AG04450 (cell line): ENCODE results near the gene FAM135A. TPM values are rescaled to one million over a fixed set of nuclear protein-coding genes. Genes with fewer than 3 reads are reported as not detected.

Experiments
- CTCF ChIA-PET: fragments of 300-600, 350-600 bp; formaldehyde crosslinking; extraction: SDS; loops from one replicate; lab custom pipeline; 2022; ENCODE audit warnings: antibody characterized with exemption, inconsistent platforms; lab: Charles Lee
- POLR2A ChIA-PET: fragments of 350-600 bp; formaldehyde crosslinking; extraction: SDS; loops from one replicate; lab custom pipeline; 2021; ENCODE audit warnings: antibody characterized with exemption, inconsistent platforms; lab: Yijun Ruan, JAX
- DNase-seq: peaks from one replicate; pipeline ENCODE4 v3.0.0-alpha.2; 2011; ENCODE audit warnings: low read depth, low spot score
- H3K27ac ChIP-seq: one replicate; pipeline ENCODE4 v1.5.1; 2012; ENCODE audit warnings: low read depth, low read length, control low read depth
- H3K27me3 ChIP-seq: one replicate; pipeline ENCODE4 v1.6.0; 2012; ENCODE audit warnings: low read length; ENCODE audit not compliant: control insufficient read depth, insufficient read depth
- H3K4me3 ChIP-seq: 2 replicates; pipeline ENCODE4 v1.5.1; 2011; ENCODE audit warnings: mild to moderate bottlenecking, low read depth, low read length, control low read depth
- H3K9me3 ChIP-seq: 2 replicates; pipeline ENCODE4 v1.5.1; 2012; ENCODE audit warnings: low read length; ENCODE audit not compliant: control insufficient read depth, insufficient read depth
- polyA minus RNA-seq: library from RNA; depleted of rRNA, polyadenylated mRNA; stranded (reverse); fragments of >200 nt; gene quantifications from 2 replicates; pipeline ENCODE4 v1.2.3, GENCODE V29; 2011; rRNA and poly(A)+ RNA removed
- polyA plus RNA-seq: library from polyadenylated mRNA; depleted of rRNA; stranded (reverse); fragments of >200 nt; gene quantifications from 2 replicates; pipeline ENCODE4 v1.2.3, GENCODE V29; 2011; rRNA removed
- TF ChIP-seq, protein P1 (sequence below): IDR thresholded peaks from 2 replicates; pipeline ENCODE4 v1.5.1; 2011; ENCODE audit warnings: low read depth, low read length, control low read depth, inconsistent platforms

Gene FAM135A
- polyA plus RNA-seq (5.6 and 9.8 TPM in 2 replicates), polyA minus RNA-seq (9.0 and 17.6 TPM in 2 replicates)

- peak; percentile 94 for DNase-seq
- POLR2A ChIA-PET: interaction anchor here (0.6 to 0.9 kb wide), 5 partner anchors 10 to 284 kb away, joined by 3 to 8 read pairs (median 3); partner anchors contain the start of gene SMAP1
- Histone ChIP-seq H3K27me3 (no peaks in the 10 kb centered on the region), H3K4me3 (peak within 1 kb of the TSS; percentile 86), H3K27ac (peak within 1 kb of the TSS; percentile 54), H3K9me3 (no peaks in the 10 kb centered on the region)
- TF ChIP-seq, protein P1, sequence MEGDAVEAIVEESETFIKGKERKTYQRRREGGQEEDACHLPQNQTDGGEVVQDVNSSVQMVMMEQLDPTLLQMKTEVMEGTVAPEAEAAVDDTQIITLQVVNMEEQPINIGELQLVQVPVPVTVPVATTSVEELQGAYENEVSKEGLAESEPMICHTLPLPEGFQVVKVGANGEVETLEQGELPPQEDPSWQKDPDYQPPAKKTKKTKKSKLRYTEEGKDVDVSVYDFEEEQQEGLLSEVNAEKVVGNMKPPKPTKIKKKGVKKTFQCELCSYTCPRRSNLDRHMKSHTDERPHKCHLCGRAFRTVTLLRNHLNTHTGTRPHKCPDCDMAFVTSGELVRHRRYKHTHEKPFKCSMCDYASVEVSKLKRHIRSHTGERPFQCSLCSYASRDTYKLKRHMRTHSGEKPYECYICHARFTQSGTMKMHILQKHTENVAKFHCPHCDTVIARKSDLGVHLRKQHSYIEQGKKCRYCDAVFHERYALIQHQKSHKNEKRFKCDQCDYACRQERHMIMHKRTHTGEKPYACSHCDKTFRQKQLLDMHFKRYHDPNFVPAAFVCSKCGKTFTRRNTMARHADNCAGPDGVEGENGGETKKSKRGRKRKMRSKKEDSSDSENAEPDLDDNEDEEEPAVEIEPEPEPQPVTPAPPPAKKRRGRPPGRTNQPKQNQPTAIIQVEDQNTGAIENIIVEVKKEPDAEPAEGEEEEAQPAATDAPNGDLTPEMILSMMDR: no peak
- CTCF ChIA-PET: interaction anchor here (0.6 to 2.8 kb wide), 6 partner anchors 40 to 450 kb away, joined by 4 to 32 read pairs (median 5); no protein-coding TSS in a partner anchor
Measured at GRCh38 chr6:70413114-70413991, at the start of gene FAM135A. FAM135A (plus strand) TSS chr6:70413508; CDS start chr6:70428343, 14,835 bp downstream.

DNA sequence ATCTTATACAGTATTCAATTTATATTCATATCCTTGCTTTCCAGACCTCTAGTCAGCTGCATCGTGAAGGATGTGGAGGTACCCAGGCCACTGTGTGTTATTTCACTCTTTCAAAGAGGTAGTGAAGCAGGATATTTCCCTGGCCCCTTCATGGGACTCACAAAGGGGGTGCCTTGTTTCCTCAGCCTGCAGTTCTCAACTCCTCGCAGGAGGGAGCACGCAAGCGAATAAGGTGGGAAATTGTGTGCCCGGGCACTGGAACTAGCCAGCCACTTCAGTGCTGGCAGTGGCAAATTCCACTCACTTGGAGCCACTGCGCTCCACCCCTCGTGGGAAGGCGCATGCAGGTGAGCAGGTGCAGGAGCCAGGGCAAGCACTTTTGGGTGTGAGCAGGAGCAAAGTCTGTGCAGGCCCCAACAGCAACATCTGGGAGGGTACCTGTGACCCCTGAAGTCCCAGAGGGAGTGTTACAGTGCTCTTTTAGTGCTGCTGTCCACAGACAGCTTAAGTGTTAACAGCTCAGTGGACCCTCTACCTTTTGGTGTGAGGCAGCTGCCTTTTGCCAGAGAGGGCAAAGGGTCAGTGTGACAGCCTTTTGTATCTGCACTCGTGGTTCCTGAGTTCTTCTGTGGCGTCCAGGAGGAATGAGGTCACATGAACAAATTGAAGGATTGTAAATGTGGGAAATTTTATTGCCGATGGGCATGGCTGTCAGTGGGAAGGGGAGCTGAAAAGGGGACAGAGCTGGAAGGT, 49.4 kb upstream of the FAM135A start:
- CTCF ChIA-PET: interaction anchor here (0.9 to 4.4 kb wide), 3 partner anchors 54 to 144 kb away, joined by 5 to 23 read pairs (median 7); no protein-coding TSS in a partner anchor
- POLR2A ChIA-PET: no interaction called here
- no peak for DNase-seq
- no peaks in the 10 kb centered on the region for H3K9me3 ChIP-seq
- no peak overlapping the region for H3K4me3 ChIP-seq
- peaks cover 26% of the 10 kb centered on the region for H3K27me3 ChIP-seq
- H3K27ac ChIP-seq: no peak overlapping the region
- TF ChIP-seq, protein P1: no peak

DNA sequence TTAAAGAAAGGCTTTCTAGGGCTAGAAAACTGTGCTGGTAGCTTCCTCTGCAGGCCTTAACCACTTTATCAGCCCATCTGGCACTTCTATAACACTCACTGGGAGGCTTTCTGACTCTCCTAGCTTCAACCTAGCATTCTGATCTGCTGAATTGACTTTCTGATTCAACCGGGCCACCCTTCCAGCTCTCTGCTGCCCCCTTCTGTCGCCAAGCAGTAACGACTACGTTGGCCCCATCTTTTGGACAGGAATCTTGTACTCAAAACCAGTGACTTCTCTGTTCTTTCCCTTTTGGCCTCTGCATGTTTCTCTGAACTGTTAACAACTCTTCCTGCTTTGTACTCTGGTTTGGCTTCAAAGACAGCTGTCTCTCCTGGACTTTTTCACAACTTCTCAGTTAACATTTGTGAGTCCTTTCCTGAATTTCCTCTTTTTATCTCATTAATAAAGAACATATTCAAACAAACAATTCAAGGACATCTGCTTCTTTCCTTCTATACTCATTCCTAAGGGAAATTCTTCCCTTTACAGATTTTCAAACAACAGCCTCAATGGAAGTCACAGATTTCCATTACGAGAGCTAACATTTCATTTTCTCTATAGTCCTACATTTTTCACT, 43.9 kb upstream of the FAM135A start:
- Histone ChIP-seq H3K4me3 (no peak overlapping the region), H3K27ac (no peak overlapping the region), H3K27me3 (peaks cover 28% of the 10 kb centered on the region), H3K9me3 (no peaks in the 10 kb centered on the region)
- ChIA-PET CTCF (interaction anchor here (0.6 to 5.6 kb wide), 78 partner anchors 8 to 1506 kb away, joined by 3 to 136 read pairs (median 4); partner anchors contain the start of genes COL9A1, FAM135A and SMAP1), POLR2A (no interaction called here)
- TF ChIP-seq, protein P1: peak; percentile 93
- DNase-seq: peak; percentile 26

DNA sequence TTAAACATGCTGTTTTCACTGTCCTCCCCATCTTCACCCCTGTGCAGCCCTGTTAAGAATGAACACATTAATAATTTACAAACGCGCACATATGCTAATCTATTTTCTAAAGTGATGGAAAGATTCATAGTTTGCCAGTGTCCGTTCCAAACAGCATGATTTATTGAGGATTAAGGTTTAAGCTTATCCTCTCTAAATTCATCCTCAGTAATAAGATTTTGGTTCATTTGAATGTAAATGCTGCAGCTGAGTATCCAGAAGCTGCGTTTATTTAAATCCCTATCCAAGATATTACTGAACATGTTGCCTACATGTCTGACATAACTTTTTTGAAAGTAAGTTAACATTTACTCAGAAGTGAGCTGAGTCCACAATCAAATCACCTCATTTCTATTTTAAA, 42.8 kb upstream of the FAM135A start:
- no peaks in the 10 kb centered on the region for H3K9me3 ChIP-seq
- no peak for DNase-seq
- TF ChIP-seq, protein P1: no peak
- peaks cover 22% of the 10 kb centered on the region for H3K27me3 ChIP-seq
- H3K27ac ChIP-seq: no peak overlapping the region
- ChIA-PET CTCF (interaction anchor here (0.7 to 5.6 kb wide), 25 partner anchors 12 to 646 kb away, joined by 3 to 136 read pairs (median 7); partner anchors contain the start of genes FAM135A and SMAP1), POLR2A (no interaction called here)
- no peak overlapping the region for H3K4me3 ChIP-seq
